Heart right ventricle (tissue), 16 donors: ENCODE data around the gene ZACN. TPM values are rescaled to one million over a fixed set of nuclear protein-coding genes. Genes with fewer than 3 reads are reported as not detected.

Experiments used
- ATAC-seq, 8 donors: fragments of 200-7000 bp; cut with Tn5 transposase; one replicate each; pipeline ENCODE4 v1.9.1; 2020; ENCODE audit warnings: mild to moderate bottlenecking in 8 of 8, moderate library complexity in 8 of 8, moderate number of reproducible peaks in 1 of 8
- DNase-seq, 2 donors: peaks; one replicate each; pipeline ENCODE4 v3.0.0-alpha.2; 2020
- H3K27ac ChIP-seq, 10 donors: fragments of 200-600 bp; sonication (generic) in 2 of 10; one replicate each; pipeline versions ENCODE4 v1.5.0 to v1.8.0; 2020 to 2022; ENCODE audit warnings: mild to moderate bottlenecking in 3 of 10
- H3K27me3 ChIP-seq, 7 donors: fragments of 200-600 bp; one replicate each; pipeline ENCODE4 v1.8.0; 2021 to 2022; ENCODE audit warnings: mild to moderate bottlenecking in 2 of 7
- H3K36me3 ChIP-seq, 9 donors: fragments of 200-600 bp; sonication (generic) in 1 of 9; one replicate each; pipeline versions ENCODE4 v1.5.0 to v1.8.0; 2020 to 2022; ENCODE audit warnings: mild to moderate bottlenecking in 2 of 9
- H3K4me1 ChIP-seq, 9 donors: fragments of 200-600 bp; sonication (generic) in 1 of 9; one replicate each; pipeline versions ENCODE4 v1.5.0 to v1.8.0; 2020 to 2022; ENCODE audit warnings: mild to moderate bottlenecking in 4 of 9
- H3K4me3 ChIP-seq, 10 donors: fragments of 200-600 bp; sonication (generic) in 2 of 10; one replicate each; pipeline versions ENCODE4 v1.5.0 to v1.8.0; 2020 to 2022; ENCODE audit warnings: mild to moderate bottlenecking in 7 of 10, moderate library complexity in 2 of 10
- H3K9me3 ChIP-seq, 11 donors: fragments of 200-600 bp in 10 of 11; sonication (generic) in 2 of 11; one replicate each; pipeline versions ENCODE4 v1.5.0 to v1.8.0; 2013 to 2022; ENCODE audit warnings: mild to moderate bottlenecking in 2 of 11, control low read depth in 1 of 11, moderate library complexity in 1 of 11
- WGBS, 2 donors: extraction: QIAGEN DNeasy Blood & Tissue Kit; methylation state at CpG; one replicate each; pipeline ENCODE4 v1.1.7; 2013; ENCODE audit warnings: inconsistent platforms in 1 of 2; 5-methylcytosine and 5-hydroxymethylcytosine counted together
- intact Hi-C, 10 donors: fragments of 100-400 bp; cut with DNase I; formaldehyde crosslinking; loops; one replicate each; pipeline versions ENCODE4 v1.11.1 to v1.14.2; 2022
- polyA plus RNA-seq, 2 donors: library from polyadenylated mRNA; stranded (reverse); fragments of 200-250 nt; gene quantifications; one replicate each; pipeline ENCODE4 v1.2.3, GENCODE V29; 2013
- total RNA-seq, 10 donors: library from RNA; stranded (reverse); fragmentation: NEBNext Ultra II Directional in 3 of 10; extraction: Animal tissue kit (Norgen Biotek cat#: 25700) in 3 of 10; gene quantifications; one replicate each; pipeline versions ENCODE4 v1.2.1 to v1.2.4, GENCODE V29; 2021 to 2023
- TF ChIP-seq, protein P1 (sequence below), 9 donors: fragments of 200-600 bp; sonication (generic) in 2 of 9; IDR thresholded peaks; one replicate each; pipeline versions ENCODE4 v1.5.0 to v1.8.0; 2021 to 2022; ENCODE audit warnings: antibody characterized with exemption in 9 of 9, mild to moderate bottlenecking in 5 of 9, moderate library complexity in 1 of 9
- donor health status: Arrhythmogenic right ventricular cardiomyopathy.
- donor health status: ischemic (EF 13 %, LVEDD 7.1; RV severe dilation, severe dysfunction).
- donor health status: healthy with polysubstance abuse.
- donor health status: DM: no; HTN: yes; CAD: no.
- donor health status: DM: no; HTN: no; CAD: no.
- donor health status: ischemic (EF 25% LVEDD 6.9; RV normal size, moderate dysfunction).
- donor health status: ischemic (EF 25% LVEDD 5.7; RV mildly dilated, moderate dysfunction).
- donor health status: healthy.
- donor health status: DM: yes; HTN: yes; CAD: no.
- donor health status: Ischemic cardiomyopathy.
- donor health status: ischemic (EF 35%, LVEDD 5.7; RV mildly dilated, moderate dysfunction).
- donor health status: nonischemic (EF 11% LVEDD 7.7; RV severe dilation, severe dysfunction).
- donor health status: DM: yes; HTN: yes; CAD: no.
- donor health status: PGD.
- donor health status: ischemic (EF 29% LVEDD 5.4; RV normal size, mild dysfunction).
- donor health status: nonischemic (EF 23%, LVEDD 6.1; RV moderate dilation, normal function).

The ZACN gene
- total and polyA plus RNA-seq, 12 donors = 1.1 to 1.6 TPM; not detected in 10

DNA sequence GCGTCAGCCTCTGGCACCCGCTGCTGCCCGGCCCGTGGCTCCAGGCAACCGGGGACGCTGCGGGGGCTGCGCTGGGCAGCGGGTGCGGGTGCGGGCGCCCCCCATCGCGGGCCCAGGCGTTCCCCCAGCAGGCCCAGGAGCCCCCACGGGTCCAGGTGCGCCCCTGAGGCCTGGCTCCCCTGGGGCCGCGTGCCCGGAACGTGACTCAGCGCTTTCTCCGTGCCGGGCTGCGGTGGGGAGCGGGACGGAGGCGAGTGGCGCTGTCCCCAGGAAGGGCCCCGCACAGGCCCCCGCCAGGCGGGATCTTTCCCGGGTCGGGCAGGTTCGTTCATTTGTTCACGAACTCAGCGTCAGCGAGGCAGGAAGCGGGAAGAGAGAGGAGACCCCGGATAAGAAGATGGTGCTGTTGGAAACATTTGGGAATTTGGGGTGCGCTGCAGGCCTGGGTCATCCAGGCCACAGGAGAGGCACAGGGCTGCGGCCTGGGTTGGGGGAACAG, 43.0 kb downstream of the ZACN start:
- Histone ChIP-seq H3K4me1 (peaks cover 0 to 14% (median 6%) of the 10 kb centered on the region in 9 donors), H3K27me3 (no peaks in the 10 kb centered on the region), H3K4me3 (peak overlapping the region; percentile 25 to 55 (median 50)), H3K27ac (peak overlapping the region in 4 of 10 donors; percentile 22 to 69 (median 42)), H3K36me3 (no peaks in the 10 kb centered on the region), H3K9me3 (no peaks in the 10 kb centered on the region)
- ATAC-seq (peak; percentile 25 to 63 (median 42)), DNase-seq (peak in 1 of 2 donors; percentile 31)
- intact Hi-C loops = loop anchor here (1.0 to 10.0 kb wide), 12 partner anchors 25 to 177 kb away; no protein-coding TSS in a partner anchor
- TF ChIP-seq, protein P1, sequence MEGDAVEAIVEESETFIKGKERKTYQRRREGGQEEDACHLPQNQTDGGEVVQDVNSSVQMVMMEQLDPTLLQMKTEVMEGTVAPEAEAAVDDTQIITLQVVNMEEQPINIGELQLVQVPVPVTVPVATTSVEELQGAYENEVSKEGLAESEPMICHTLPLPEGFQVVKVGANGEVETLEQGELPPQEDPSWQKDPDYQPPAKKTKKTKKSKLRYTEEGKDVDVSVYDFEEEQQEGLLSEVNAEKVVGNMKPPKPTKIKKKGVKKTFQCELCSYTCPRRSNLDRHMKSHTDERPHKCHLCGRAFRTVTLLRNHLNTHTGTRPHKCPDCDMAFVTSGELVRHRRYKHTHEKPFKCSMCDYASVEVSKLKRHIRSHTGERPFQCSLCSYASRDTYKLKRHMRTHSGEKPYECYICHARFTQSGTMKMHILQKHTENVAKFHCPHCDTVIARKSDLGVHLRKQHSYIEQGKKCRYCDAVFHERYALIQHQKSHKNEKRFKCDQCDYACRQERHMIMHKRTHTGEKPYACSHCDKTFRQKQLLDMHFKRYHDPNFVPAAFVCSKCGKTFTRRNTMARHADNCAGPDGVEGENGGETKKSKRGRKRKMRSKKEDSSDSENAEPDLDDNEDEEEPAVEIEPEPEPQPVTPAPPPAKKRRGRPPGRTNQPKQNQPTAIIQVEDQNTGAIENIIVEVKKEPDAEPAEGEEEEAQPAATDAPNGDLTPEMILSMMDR (IDR thresholded peaks at IDR 0.05) = no peak
- WGBS, 2 donors = 31 to 33% methylated on average over 37 to 42 of the region's 42 CpGs

DNA sequence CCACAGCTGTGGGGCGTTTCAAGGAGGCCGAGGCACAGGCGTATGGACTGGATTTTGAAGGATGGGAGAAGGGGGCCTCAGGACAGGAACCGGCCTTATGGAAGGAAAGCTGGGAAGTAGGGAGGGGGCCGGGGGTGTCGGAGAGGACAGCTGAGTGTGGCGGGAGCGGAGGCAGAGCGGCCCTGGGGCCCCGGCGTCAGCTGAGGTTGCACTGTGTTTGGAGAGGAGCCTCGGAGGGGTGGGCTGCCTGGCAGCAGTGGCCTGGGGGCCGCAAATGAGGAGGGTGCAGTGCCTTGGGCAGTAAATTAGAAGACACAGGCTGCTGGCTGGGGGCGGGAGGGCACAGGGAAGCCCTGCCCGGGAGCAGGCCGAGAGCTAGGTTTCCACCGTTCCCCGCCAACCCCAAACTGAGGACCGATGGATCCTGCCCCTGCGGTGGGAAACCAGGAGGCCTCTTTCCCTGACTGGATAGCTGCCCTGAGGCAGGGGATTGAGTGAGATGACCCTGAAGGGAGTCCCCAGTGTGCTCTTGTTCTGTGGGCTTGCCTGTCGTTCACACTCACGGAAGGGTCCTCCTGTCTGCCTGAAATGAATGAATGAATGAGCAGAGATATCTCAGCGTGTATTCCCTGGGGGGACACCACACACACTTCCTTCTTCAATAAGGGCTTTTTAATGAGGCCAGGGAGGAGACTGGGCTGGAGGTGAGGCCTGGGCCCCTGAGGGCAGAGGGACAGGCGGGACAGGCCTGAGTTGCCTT, 43.6 kb downstream of the ZACN start:
- TF ChIP-seq, protein P1 (IDR thresholded peaks at IDR 0.05) = no peak

GRCh38 chr17:76123191-76123499, 44.2 kb downstream of the ZACN start:
- no peaks in the 10 kb centered on the region for H3K9me3 ChIP-seq
- DNase-seq (no peak), ATAC-seq (no peak)
- H3K27me3 ChIP-seq = no peaks in the 10 kb centered on the region
- H3K4me3 ChIP-seq = no peak overlapping the region
- intact Hi-C loops = loop anchor here in 7 of 10 donors (5.0 to 10.0 kb wide), 4 partner anchors 52 to 174 kb away; no protein-coding TSS in a partner anchor
- WGBS, 2 donors = 85 to 91% methylated on average over 5 of the region's 5 CpGs
- TF ChIP-seq, protein P1 (IDR thresholded peaks at IDR 0.05) = no peak
- peaks cover 0 to 14% (median 6%) of the 10 kb centered on the region in 9 donors for H3K4me1 ChIP-seq
- H3K36me3 ChIP-seq = no peaks in the 10 kb centered on the region
- H3K27ac ChIP-seq = no peak overlapping the region

More for the DNA sequence above, 43.6 kb downstream of the ZACN start:
- no peaks in the 10 kb centered on the region for H3K27me3 ChIP-seq
- peaks cover 0 to 14% (median 6%) of the 10 kb centered on the region in 9 donors for H3K4me1 ChIP-seq
- no peak overlapping the region for H3K4me3 ChIP-seq
- H3K36me3 ChIP-seq = no peaks in the 10 kb centered on the region
- WGBS, 2 donors = 90 to 92% methylated on average over 21 to 24 of the region's 24 CpGs
- ATAC-seq = no peak
- H3K9me3 ChIP-seq = no peaks in the 10 kb centered on the region
- no peak overlapping the region for H3K27ac ChIP-seq
- no peak for DNase-seq
- intact Hi-C loops = loop anchor here in 7 of 10 donors (5.0 to 10.0 kb wide), 4 partner anchors 52 to 175 kb away; no protein-coding TSS in a partner anchor

DNA sequence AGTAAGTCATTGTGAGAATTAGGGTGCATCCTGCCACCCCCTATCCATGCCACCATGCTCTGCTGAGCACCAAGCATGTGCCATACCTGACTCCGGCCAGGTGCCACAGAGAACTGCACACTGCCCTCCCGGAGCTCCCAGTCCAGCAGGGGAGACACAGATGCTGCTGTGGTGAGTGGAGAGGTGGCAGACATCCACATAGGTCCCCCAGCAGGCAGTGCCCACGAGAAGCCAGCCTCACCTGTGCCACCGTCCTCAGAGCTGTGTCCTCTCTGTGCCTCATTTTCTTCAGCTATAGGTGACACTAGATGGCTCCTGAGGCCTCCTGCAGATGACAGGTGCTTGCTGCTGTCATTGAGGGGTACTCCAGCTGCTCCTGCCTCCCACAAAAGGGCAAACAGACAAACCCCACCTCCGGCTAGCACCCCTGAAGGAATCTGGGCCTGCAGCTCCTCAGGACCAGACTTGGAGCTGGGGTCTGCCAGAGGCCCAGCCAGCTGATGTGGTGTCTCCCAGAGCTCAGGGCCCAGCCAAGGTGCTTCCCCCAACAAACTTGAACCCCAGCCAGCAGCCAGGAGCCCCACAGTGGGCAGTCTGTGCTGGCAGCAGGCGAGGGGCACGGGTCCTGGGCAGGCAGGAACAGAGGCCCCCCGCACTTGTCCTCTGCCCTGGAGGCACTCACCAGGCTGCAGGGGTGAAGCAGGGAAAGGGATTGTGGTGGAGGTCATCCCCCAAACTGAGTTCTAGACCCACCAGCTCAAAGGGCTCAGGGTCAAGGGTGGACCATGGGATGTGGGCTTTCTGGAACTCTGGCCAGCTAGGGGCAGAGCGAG, 45.0 kb downstream of the ZACN start:
- no peak for DNase-seq
- TF ChIP-seq, protein P1 (IDR thresholded peaks at IDR 0.05) = no peak
- intact Hi-C loops = loop anchor here in 7 of 10 donors (2.0 to 10.0 kb wide), 5 partner anchors 25 to 173 kb away; no protein-coding TSS in a partner anchor

More for the DNA sequence above, 45.0 kb downstream of the ZACN start:
- H3K9me3 ChIP-seq = no peaks in the 10 kb centered on the region
- H3K36me3 ChIP-seq = no peaks in the 10 kb centered on the region
- H3K27me3 ChIP-seq = no peaks in the 10 kb centered on the region
- 81 to 85% methylated on average over 9 of the region's 9 CpGs for WGBS, 2 donors
- peaks cover 0 to 14% (median 6%) of the 10 kb centered on the region in 9 donors for H3K4me1 ChIP-seq
- H3K27ac ChIP-seq = no peak overlapping the region
- H3K4me3 ChIP-seq = no peak overlapping the region
- no peak for ATAC-seq
